GM19468 (cell line): ENCODE results near the gene CDON.
"Not testable (repeated sequence)": the region's sequence is repeated elsewhere in the genome, so short reads cannot be mapped to it uniquely, and the experiment has no call there.

Source experiments
- ATAC-seq: cut with Tn5 transposase; IDR thresholded peaks from one replicate; pipeline ENCODE4 v1.9.1; 2021; ENCODE audit warnings: mild to moderate bottlenecking, moderate library complexity, moderate number of reproducible peaks; ENCODE audit not compliant: unreplicated experiment; ENCODE audit errors: extremely low read depth

Gene CDON

GRCh38 chr11:125933030-125933813, 129.4 kb downstream of the CDON start:
- ATAC-seq = no peak

GRCh38 chr11:125932301-125932700, 130.4 kb downstream of the CDON start:
- ATAC-seq = no peak

GRCh38 chr11:125931668-125932067, 131.0 kb downstream of the CDON start:
- ATAC-seq = no peak

GRCh38 chr11:125931116-125931515, 131.6 kb downstream of the CDON start:
- no peak for ATAC-seq

GRCh38 chr11:125930076-125930450, 132.6 kb downstream of the CDON start:
- no peak for ATAC-seq

GRCh38 chr11:125929445-125930075, 133.1 kb downstream of the CDON start:
- ATAC-seq = no peak

- no peak for ATAC-seq
These were observed 136.0 kb downstream of the CDON start for GRCh38 chr11:125926682-125927081.

- ATAC-seq = no peak
These were observed 136.9 kb downstream of the CDON start for GRCh38 chr11:125925804-125926203.

- ATAC-seq = no peak
These were observed 137.4 kb downstream of the CDON start for GRCh38 chr11:125925247-125925740.

- ATAC-seq = no peak
These were observed 138.2 kb downstream of the CDON start for GRCh38 chr11:125924384-125925007.

- no peak for ATAC-seq
These were observed 139.0 kb downstream of the CDON start for GRCh38 chr11:125923633-125924032.

GRCh38 chr11:125923012-125923579, 139.6 kb downstream of the CDON start:
- ATAC-seq = no peak

- ATAC-seq = no peak
These were observed 140.5 kb downstream of the CDON start for GRCh38 chr11:125922156-125922555.

GRCh38 chr11:125921042-125921441, 141.6 kb downstream of the CDON start:
- ATAC-seq = no peak

GRCh38 chr11:125918140-125918840, 144.4 kb downstream of the CDON start:
- ATAC-seq = no peak

- no peak for ATAC-seq
These were observed 145.9 kb downstream of the CDON start for GRCh38 chr11:125916683-125917347.

GRCh38 chr11:125914601-125915000, 148.1 kb downstream of the CDON start:
- not testable (repeated sequence) for ATAC-seq

- no peak for ATAC-seq
These were observed 152.3 kb downstream of the CDON start for GRCh38 chr11:125910226-125910849.
